K562 (cell line): ENCODE results near the gene DIPK1A. TPM values are rescaled to one million over a fixed set of nuclear protein-coding genes. Genes with fewer than 3 reads are reported as not detected.

ENCODE experiments used
- CCNT2 ChIP-seq: IDR thresholded peaks from 2 replicates; pipeline ENCODE4 v1.6.1; 2011; ENCODE audit warnings: borderline replicate concordance, low read depth, mild to moderate bottlenecking, moderate library complexity, mixed read lengths, low read length; ENCODE audit not compliant: insufficient read length; ENCODE audit errors: extremely low read depth
- ETV1 ChIP-seq: fragments of 450-650 bp; conservative IDR thresholded peaks from 2 replicates; pipeline ENCODE4 v1.6.1; 2016; ENCODE audit warnings: missing genetic modification characterization, control low read depth, low read depth, missing compliant biosample characterization
- FOXP1 ChIP-seq: sonication (generic); formaldehyde crosslinking; IDR thresholded peaks from 2 replicates; pipeline ENCODE4 v1.8.0; 2022; ENCODE audit warnings: mild to moderate bottlenecking, missing genetic modification reagents
- GTF2F1 ChIP-seq: IDR thresholded peaks from 2 replicates; pipeline ENCODE4 v1.6.1; 2011; ENCODE audit warnings: low read depth, low read length, improper control_type of control experiment
- SNIP1 ChIP-seq: fragments of 450-650 bp; IDR thresholded peaks from 2 replicates; pipeline ENCODE4 v1.7.1; 2017; ENCODE audit warnings: low read depth, mild to moderate bottlenecking
- SRSF7 ChIP-seq: fragments of 200-400 bp; formaldehyde crosslinking; optimal IDR thresholded peaks from 2 replicates; pipeline ENCODE3; 2017; ENCODE audit warnings: mild to moderate bottlenecking, low read depth, low read length
- TEAD2 ChIP-seq: fragments of 450-650 bp; IDR thresholded peaks from 2 replicates; pipeline ENCODE4 v1.6.1; 2016; ENCODE audit warnings: missing genetic modification characterization, control low read depth, missing compliant biosample characterization
- ZC3H4 ChIP-seq: sonication (generic); formaldehyde crosslinking; IDR thresholded peaks from 2 replicates; pipeline ENCODE4 v1.9.0; 2021; ENCODE audit warnings: missing genetic modification reagents, borderline replicate concordance
- ZNF449 ChIP-seq: fragments of 250-450 bp; sonication (Bioruptor Pico); IDR thresholded peaks from 2 replicates; pipeline ENCODE4 v1.8.0; 2022; ENCODE audit warnings: moderate library complexity, mild to moderate bottlenecking, inconsistent platforms
- ZNF780A ChIP-seq: fragments of 250-450 bp; sonication (Bioruptor Pico); IDR thresholded peaks from 2 replicates; pipeline ENCODE4 v1.5.0; 2021; ENCODE audit warnings: mild to moderate bottlenecking
- polyA plus RNA-seq, 8 experiments: library from polyadenylated mRNA; depleted of rRNA in 4 of 8; stranded (reverse) in 5 of 8; unstranded in 3 of 8; fragments of >200 nt; fragmentation: Nextera tagmentation in 2 of 8; fragmentation: Illumina TruSeq in 1 of 8; extraction: Ambion mirVana in 2 of 8; extraction: Trizol in 1 of 8; gene quantifications; 2 replicates each; pipeline versions ENCODE4 v1.2.1 to v1.2.3, GENCODE V29; 2011 to 2014; ENCODE audit warnings: inconsistent platforms in 1 of 8, missing spikeins in 1 of 8
- total RNA-seq, 7 experiments: library from RNA; depleted of rRNA in 6 of 7; stranded (reverse); fragments of >200 nt in 6 of 7; fragmentation: Illumina TruSeq in 2 of 7; extraction: Trizol in 2 of 7; gene quantifications; 2 replicates each; pipeline versions ENCODE4 v1.2.1 to v1.2.3, GENCODE V29; 2011 to 2021; ENCODE audit warnings: low replicate concordance in 1 of 7
- TF ChIP-seq, protein P1 (sequence below): fragments of 450-650 bp; IDR thresholded peaks from 2 replicates; pipeline ENCODE4 v1.6.1; 2014; ENCODE audit warnings: low read depth, mild to moderate bottlenecking, moderate library complexity, borderline replicate concordance
- TF ChIP-seq, protein P2 (sequence below): sonication (generic); formaldehyde crosslinking; IDR thresholded peaks from 2 replicates; pipeline ENCODE4 v1.8.0; 2022; ENCODE audit warnings: mild to moderate bottlenecking, missing genetic modification reagents

The DIPK1A gene
- total and polyA plus RNA-seq, 9 of the 15 experiments (the other 6 are each of a cell fraction or from before 2014, with no cell fraction given): 0.54 to 2.5 (median 1.3) TPM

DNA sequence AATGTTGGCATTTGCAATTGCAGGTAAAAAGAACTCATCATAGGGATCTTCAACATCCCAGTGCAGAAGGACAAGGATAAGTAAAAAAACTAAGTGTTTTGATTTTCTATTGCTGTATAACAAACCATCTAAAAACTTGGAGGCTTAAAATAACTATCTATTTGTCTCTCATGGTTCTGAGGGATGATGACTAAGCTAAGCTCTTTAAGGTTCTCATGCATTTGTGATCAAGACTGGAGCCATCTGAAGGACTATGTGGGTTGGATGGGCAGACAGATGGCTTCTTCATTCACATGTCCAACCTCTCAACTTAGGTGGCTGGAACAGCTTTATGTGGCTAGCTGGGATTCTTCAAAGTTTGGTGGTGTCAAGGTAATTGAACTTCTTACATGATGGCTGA is 78.0 kb downstream of the DIPK1A start (continued):
- TF ChIP-seq, protein P1, sequence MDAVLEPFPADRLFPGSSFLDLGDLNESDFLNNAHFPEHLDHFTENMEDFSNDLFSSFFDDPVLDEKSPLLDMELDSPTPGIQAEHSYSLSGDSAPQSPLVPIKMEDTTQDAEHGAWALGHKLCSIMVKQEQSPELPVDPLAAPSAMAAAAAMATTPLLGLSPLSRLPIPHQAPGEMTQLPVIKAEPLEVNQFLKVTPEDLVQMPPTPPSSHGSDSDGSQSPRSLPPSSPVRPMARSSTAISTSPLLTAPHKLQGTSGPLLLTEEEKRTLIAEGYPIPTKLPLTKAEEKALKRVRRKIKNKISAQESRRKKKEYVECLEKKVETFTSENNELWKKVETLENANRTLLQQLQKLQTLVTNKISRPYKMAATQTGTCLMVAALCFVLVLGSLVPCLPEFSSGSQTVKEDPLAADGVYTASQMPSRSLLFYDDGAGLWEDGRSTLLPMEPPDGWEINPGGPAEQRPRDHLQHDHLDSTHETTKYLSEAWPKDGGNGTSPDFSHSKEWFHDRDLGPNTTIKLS: no peak
- TF ChIP-seq SNIP1: no peak
- TF ChIP-seq SRSF7: no peak
- no peak for TF ChIP-seq ZC3H4 (CRISPR knock-in tag)
- no peak for TF ChIP-seq ETV1 (tag)
- TF ChIP-seq ZNF449 (CRISPR knock-in tag): no peak
- TF ChIP-seq CCNT2: no peak
- no peak for TF ChIP-seq GTF2F1
- no peak for TF ChIP-seq ZNF780A (CRISPR knock-in tag)
- TF ChIP-seq FOXP1 (CRISPR knock-in tag): no peak
- no peak for TF ChIP-seq TEAD2 (tag)
- TF ChIP-seq, protein P2, sequence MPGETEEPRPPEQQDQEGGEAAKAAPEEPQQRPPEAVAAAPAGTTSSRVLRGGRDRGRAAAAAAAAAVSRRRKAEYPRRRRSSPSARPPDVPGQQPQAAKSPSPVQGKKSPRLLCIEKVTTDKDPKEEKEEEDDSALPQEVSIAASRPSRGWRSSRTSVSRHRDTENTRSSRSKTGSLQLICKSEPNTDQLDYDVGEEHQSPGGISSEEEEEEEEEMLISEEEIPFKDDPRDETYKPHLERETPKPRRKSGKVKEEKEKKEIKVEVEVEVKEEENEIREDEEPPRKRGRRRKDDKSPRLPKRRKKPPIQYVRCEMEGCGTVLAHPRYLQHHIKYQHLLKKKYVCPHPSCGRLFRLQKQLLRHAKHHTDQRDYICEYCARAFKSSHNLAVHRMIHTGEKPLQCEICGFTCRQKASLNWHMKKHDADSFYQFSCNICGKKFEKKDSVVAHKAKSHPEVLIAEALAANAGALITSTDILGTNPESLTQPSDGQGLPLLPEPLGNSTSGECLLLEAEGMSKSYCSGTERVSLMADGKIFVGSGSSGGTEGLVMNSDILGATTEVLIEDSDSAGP (CRISPR knock-in tag): no peak
- TF ChIP-seq, all 486 proteins: peak for 0
